Hematopoietic multipotent progenitor cell (in vitro differentiated cells): ENCODE results near the gene TIPARP. TPM values are rescaled to one million over a fixed set of nuclear protein-coding genes. Genes with fewer than 3 reads are reported as not detected.
"Not testable (repeated sequence)": the region's sequence is repeated elsewhere in the genome, so short reads cannot be mapped to it uniquely, and the experiment has no call there.

Source experiments
- DNase-seq, 3 donors: peaks; one replicate each; pipeline ENCODE4 v3.0.0-alpha.2; 2011 to 2015; ENCODE audit warnings: low read depth in 2 of 3, low spot score in 2 of 3
- total RNA-seq: library from RNA; depleted of rRNA; stranded (reverse); fragments of >200 nt; gene quantifications from one replicate; pipeline ENCODE4 v1.2.3, GENCODE V29; 2012

TIPARP gene
- total RNA-seq, 1 donor, result 25.6 TPM

DNA sequence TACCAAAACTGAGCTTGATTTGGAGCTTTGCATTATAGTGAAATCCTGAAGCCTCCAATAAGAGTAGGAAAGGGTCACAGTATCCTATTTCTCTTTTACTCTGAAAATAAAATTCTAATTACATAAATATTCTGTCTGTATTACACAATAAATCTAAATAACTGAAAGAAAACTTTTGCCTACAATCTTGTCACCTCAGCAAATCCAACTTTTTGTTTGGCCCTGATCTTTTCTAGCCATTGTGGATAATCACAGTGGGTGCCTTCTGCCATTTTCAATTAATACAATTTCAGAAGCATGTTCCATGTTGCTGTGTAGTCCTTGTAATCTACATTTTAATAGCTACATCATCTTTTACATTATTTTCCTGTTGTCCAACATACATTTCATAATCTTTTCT is 29.4 kb upstream of the TIPARP start:
- DNase-seq, result no peak

DNA sequence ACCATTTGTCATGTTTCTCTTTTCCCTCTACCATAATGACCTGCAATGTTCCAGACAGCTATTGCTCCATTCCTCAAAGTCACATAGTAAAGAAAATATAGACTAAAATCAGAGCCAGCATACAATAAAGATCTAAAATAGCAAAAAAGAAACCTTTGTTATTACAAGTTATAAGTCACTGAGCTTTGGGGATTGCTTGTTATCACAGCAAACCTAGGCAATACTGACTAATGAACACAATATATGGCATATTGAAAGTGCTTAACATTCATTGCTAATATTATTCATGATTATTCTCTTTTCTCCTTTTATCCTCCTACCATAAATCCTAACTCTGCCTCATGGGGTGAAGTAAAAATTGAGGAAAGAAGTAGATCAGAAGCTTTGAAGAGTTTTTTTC is 27.4 kb upstream of the TIPARP start:
- DNase-seq, result no peak

DNA sequence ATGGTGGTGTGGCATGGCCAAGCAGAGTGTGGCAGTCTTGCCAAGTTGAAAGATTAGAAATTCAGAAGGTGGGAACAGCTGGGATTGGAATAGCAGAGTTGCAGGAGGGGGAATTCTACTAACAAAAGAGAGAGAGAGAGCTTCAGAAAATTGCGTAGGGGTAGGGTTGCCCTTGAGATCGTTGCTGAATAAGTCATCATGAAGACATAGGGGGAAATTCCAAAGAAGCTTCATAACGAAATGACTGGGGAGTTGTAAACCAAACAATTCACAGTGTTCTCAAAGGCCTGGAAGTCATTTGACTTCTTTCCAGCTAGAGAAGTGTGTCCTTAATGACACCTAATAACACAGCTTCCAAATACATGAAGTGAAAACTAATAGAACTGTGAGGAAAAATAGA is 26.3 kb upstream of the TIPARP start:
- no peak for DNase-seq

DNA sequence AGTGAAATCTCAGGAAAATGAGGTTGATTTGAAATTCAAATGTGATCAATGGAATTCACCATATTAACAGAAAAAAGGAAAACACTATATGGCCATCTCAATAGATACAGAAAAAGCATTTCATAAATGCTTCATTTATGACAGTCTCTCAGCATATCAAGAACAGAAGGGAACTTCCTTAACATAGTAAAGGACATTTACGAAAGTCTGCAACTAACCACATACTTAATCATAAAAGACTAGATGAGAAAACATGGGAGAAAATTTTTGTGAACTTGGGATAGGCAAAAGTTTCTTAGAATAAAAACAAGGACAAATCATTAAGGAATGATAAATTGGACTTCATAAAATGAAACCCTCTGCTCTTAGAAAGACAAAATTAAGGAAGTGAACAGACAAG is 24.7 kb upstream of the TIPARP start:
- no peak for DNase-seq

DNA sequence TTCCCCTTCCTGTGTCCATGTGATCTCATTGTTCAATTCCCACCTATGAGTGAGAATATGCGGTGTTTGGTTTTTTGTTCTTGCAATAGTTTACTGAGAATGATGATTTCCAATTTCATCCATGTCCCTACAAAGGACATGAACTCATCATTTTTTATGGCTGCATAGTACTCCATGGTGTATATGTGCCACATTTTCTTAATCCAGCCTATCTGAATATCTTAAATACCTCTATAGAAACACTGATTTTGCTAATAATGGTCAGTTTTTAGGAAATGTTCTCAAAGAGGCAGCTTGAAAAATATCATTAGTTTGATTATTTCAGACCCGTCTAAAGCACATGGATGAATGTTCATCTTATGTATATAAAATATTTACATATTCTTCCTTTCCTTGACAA is 21.7 kb upstream of the TIPARP start:
- not testable (repeated sequence) for DNase-seq

DNA sequence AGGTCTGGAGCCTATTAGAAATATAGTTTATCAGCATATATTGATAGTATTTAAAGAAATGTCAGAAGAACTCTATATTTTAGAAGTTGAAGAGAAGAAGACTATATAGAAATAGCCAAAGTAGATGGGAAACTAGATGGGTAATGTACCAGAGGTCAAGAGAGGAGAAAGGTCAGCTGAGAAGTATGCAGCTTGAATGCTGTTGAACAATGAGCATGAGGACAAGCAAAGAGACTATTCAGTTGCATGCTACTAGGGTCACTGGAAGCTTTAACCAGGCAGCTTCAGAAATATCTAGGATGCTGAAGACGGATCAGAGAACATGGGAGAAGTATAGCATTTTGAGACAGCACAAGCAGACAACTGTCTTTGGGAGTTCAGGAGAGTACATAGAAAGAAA is 19.6 kb upstream of the TIPARP start:
- DNase-seq, result no peak

DNA sequence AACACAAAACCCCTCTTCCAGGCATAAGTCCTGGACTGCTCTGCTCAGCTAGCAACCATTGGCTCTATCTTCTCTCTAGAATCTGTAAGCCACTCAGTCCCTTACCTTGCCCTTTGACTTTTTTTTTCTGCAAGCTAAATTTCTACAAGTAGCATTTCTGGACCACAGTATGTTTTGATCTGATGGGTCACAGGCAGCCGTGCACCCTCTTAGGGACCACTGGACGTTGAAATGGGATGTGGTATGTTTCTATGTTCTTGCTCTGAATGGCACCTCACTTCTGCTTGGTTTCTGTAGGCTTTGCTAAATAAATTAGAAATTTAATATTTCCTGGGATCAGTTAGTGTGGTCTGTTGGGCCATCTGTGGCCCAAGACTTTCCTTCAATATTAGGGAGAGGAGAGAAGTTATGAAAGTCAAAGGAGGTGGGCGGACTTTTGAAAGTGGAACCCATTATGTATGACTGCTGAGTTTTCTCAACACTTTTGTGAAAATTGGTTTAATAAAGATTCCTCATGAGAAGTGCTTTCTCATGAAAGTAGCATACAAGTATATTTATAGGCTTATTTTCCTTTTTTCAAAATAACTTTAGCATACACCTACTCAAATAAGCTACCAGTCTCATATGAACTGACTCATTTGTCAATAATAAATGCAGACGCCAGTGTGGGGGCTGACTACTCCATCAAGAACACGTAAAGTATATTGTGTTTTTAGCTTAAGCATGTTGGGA is 18.4 kb upstream of the TIPARP start:
- DNase-seq, result no peak

DNA sequence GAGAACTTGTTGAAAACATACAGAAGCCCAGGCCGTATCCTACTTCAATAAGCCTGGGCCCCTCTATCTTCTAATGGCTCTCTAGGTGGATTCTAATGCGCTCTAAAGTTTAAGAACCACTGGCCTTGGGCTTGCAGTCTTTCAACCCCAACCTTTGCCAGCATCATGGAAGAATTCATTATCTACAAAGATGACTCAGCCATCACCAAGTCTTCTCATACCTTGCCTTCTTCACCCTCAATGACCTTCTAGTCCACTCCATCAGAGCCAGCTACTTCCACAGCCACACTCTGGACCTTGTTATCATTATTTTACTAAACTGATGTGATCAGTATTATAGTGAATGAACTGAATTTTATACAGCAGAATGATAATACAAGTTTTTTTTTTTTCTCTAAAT is 16.9 kb upstream of the TIPARP start:
- no peak for DNase-seq

DNA sequence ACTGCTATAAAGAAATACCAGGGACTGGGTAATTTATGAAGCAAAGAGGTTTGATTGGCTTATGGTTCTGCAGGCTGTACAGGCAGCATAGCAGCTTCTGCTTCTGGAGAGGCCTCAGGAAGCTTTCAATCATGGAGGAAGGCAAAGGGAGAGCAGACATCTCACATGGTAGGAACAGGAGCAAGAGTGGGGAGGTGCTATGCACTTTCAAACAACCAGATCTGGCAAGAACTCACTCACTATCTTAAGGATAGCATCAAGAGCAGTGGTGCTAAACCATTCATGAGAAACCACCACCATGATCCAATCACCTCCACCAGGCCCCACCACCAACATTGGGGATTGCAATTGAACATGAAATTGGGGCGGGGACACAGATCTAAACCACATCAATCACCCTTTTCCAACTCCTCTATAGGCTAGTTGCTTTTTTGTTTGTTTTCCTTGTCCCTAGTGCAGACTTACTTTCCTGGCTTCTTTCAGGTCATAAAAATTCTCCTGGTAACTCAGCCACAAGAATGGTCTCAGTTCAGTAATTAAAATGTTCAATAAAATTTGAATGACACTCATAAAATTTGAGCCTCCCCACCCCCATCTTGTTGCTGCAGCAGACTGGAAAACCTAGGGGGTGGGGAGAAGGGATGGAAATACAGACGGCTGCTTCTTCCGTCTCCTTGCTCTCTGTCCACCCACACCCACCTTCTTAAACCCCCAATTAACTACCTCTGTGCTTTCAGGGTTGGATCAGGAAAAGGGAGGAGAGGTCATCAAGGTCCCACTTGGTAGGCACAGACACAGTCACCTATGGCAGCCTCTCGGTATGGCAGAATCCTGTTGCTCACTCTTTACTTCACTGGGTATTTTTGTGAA is 16.3 kb upstream of the TIPARP start:
- no peak for DNase-seq

DNA sequence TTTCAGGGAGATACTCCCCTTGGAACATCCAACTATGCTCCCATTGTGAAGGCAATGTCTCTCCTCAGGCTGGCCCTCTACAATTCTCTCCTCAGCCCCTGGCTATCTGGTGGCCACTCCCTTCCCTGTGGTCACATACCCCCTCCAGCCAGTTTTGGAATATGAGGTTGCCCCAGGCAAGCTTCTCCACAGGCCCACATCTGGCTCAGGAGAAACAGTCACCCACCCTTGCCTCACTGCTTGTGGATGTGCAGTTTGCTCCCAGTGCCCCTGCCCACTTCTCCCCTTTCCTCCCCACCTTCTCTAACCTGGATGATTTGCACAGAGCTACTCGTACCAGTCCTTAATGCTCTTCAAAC is 15.7 kb upstream of the TIPARP start:
- DNase-seq, result no peak

DNA sequence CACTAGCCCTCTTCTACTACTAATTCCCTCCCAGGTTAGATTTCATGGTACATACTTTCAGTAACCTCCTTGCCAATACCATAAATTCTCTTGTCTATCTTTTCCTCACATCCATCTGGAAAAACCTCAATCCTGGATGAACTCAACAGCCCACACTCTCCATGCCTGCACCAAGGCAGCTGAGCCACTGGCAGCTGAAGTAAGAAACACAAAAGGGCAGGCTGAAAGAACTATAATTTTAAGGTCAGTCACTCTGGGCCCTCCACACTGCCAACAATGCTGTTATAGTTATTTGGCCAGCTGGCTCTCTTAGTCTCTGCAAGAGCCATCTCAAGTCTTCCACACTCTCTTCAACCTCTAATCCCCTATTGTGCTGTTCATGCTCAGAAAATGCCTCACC is 15.1 kb upstream of the TIPARP start:
- DNase-seq, result no peak

DNA sequence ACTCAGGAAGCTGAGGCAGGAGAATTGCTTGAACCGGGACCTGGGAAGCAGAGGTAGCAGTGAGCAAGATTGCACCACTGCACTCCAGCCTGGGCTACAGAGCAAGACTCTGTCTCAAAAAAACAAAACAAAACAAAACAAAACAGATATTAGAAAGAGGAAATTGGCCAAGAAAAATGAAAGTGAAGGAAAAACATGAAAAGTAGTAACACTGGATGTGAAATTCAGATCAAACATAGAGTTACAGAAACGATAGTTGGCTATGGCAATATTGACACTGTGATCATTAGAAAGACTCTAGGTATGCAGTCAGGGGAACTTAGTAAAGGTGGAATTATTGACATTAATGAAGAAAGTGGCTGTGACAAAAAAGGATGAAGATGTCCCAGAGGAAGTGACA is 13.2 kb upstream of the TIPARP start:
- no peak for DNase-seq

DNA sequence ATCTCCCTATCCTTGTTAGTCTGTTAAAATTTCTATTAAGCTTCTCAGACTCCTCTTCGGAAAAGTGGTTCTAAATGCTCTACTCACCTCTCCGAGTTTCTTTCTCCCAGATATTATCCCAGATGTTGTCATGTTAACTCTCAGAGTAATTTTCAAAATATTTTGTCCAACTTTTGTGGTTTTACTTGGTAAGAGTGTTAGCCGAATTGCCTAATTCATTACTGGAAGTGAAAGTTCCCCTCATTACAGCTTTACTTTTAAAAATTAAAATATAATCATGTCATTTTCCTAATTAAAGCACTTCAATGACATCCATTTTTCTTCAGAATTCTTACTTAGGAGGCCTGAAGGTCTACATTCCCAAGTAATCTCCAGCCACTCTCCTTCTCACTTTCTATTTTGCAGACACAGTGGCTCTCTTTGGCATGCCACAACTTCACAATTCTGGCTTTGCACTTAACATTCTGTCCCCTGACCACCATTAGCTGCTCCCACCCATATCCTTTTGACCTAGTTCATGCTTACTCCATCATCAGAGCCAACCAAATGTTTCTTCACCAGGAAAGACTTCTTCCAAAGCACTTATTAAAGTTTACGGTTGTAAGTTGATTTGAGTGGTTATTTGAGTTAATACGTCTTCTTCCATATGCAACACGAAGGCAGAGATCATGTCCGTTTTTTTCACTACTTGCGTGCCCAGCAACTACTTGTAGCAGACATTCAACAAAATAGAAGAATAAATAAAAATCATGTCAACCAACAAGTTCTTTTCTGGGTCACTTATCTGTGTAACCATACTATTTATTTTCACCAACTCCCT is 10.2 kb upstream of the TIPARP start:
- DNase-seq, result no peak

DNA sequence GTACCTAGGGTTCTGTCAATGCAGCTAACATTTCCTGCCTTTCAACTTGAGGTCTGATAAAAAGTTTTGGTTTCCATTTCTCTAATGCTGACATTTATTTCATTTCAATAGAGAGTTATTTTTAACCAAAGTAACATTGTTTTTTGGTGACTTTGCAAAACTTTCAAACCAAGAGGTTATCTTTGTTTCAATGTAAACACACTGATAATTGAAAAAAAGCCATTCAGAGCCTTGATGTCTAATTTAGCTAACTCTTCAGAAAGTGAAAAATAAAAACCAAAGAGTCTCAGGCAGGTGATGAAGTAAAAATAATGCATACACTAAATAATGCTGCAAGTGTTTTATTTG is 9.6 kb upstream of the TIPARP start:
- peak in 1 of 3 donors; percentile 50 for DNase-seq

DNA sequence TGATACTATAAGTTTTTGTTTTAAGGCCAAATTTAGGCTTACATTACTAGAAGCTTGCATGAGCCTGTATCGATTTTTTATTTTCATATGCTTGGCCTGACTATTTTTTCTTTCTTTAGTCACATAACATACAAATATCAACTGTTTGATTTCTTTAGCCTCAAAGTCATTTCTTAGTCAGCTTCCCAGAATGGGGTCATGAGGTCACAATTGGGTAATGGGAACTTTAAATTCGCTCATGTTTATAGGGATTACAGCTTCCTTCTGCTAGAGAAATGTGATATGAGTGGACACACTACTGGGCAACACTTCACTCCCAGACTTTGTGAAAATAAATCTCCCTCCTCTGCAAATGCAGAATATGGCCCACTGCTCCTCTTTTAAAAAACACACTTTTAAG is 9.1 kb upstream of the TIPARP start:
- no peak for DNase-seq

DNA sequence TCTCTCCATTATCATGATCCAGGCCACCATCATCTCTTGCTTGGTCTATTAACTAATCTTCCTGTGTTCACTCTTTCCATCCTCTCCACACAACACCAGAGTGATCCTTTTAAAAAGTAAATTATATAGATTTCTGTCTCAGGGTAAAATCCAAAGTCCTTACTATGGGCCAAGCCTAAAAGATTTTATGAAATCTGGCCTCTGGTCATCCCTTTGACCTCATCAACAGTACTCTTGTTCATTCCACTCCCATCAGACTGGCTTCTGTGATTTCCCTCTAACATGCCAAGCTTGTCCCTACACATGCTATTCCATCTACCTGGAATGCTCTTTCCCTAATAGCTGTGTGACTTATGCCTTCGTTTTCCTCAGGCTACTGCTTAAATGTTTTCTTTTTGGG is 8.3 kb upstream of the TIPARP start:
- DNase-seq, result no peak

DNA sequence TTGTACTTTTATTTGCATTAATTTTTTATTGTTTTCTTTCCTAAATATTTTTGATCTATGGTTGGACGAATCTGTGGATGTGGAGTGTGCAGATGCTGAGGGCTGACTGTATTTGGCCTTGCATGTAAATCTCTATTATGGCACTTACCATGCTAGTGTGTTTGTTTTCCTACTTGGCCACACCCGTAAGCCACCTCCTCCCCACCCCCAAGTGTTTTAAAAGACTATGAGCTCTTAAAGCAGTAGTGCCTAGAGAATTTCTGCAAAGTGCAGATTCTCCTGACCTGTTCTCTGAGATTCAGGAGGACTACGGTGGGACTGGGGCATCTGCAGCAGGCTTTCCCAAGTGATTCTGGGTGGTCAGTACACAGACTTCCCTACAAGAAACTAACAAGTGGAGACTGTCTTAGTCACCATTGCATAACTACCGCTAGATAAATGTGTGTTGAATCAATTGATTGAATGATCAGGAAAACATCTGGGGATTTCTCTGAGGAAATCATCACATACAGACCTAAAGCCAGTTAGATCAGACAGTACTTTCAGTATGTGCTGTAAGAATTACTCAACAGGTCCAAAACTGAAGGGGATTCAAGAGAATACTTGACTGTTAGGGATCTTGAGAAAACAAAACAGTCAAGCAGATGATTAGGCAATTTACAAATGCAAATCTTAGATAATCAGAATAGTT is 6.2 kb upstream of the TIPARP start:
- no peak for DNase-seq

DNA sequence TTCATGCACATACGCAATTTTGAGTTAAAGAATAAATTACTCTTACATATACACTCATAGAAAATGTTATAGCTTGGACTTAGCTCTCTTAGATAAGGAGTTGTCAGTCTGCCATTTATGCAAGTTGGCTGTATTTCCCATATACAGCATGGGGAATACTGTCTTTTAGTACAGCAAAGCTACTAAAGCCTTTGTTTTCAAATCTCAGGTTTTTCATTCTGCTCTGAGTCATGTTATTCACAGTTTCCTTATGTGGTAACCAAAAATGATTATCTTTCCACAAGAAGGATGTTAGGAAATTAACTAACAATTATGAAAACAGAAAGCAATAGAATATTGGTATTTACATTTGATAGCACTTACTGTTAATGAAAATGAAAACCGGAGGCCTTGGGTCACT is 4.3 kb upstream of the TIPARP start:
- no peak for DNase-seq

DNA sequence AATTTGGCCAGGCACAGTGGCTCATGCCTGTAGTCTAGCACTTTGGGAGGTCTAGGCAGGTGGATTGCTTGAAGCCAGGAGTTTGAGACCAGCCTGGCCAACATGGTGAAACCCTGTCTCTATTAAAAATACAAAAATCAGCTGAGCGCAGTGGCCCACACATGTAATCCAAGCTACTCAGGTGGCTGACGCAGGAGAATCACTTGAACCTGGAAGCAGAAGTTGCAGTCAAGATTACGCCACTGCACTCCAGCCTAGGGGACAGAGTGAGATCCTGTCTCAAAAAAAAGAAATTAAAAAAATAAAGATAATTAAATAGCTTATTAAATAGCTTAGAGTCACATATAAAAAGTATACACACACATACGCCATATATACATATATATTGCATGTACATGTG is 3.7 kb upstream of the TIPARP start:
- no peak for DNase-seq

DNA sequence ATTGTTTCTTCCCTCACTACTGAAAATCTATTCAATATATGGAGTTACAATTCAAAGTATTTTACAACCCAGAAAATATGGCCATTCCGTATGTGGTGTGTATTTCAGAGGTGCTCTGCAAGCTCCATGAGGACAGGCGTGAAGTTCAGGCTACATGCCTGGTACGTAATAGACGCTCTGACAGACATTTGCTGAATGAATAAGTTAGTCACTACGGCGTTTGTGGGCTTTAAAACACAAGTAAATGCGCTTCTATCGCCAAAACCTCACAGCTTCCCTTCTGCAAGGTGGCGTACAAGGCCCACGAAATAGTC is 701 bp upstream of the TIPARP start:
- DNase-seq, result no peak
